GM13977 (cell line): ENCODE results near the gene PRDX3.
"Not testable (repeated sequence)": the region's sequence is repeated elsewhere in the genome, so short reads cannot be mapped to it uniquely, and the experiment has no call there.

Experiments used
- DNase-seq: peaks from one replicate; pipeline ENCODE4 v3.0.0; 2012; ENCODE audit warnings: low spot score
- CTCF ChIP-seq: IDR thresholded peaks from 2 replicates; pipeline ENCODE4 v1.5.1; 2012; ENCODE audit warnings: mild to moderate bottlenecking, control low read depth; ENCODE audit not compliant: insufficient read depth; ENCODE audit errors: extremely low read depth, missing control alignments
- in situ Hi-C: fragments of 300-500 bp; cut with MboI; formaldehyde crosslinking; loops from one replicate; pipeline ENCODE4 v1.12.0; 2022; ENCODE audit warnings: low sequenced_read_pairs, low pct_unique_long_range_greater_than_20kb, mixed read lengths, inconsistent platforms; ENCODE audit not compliant: unreplicated experiment

Gene PRDX3

DNA sequence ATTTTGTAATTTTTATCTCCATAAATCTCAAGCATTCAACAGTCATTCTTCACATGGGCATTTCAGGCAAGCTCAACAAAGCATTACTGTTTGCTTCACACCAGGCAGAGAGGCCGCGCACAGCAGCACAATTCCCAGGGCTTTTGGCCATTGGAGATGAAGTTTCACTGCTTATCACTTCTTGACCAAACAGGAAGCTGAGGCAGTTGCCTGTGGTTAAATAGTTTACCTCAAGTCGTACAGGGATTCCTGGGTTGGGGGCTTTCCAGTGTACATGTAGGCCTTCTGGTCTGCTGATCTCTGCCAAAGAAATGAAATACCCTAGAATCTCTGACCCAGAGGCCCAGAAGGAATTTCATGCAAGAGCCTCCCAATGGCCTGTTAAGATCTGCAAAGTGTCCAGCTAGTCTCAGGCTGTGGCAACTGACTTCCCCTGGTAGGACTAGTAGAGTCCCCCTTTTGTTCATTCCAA lies 11.2 kb upstream of the PRDX3 start:
- in situ Hi-C loops, result no loop called here
- no peak for TF ChIP-seq CTCF
- DNase-seq, result peak; percentile 40

DNA sequence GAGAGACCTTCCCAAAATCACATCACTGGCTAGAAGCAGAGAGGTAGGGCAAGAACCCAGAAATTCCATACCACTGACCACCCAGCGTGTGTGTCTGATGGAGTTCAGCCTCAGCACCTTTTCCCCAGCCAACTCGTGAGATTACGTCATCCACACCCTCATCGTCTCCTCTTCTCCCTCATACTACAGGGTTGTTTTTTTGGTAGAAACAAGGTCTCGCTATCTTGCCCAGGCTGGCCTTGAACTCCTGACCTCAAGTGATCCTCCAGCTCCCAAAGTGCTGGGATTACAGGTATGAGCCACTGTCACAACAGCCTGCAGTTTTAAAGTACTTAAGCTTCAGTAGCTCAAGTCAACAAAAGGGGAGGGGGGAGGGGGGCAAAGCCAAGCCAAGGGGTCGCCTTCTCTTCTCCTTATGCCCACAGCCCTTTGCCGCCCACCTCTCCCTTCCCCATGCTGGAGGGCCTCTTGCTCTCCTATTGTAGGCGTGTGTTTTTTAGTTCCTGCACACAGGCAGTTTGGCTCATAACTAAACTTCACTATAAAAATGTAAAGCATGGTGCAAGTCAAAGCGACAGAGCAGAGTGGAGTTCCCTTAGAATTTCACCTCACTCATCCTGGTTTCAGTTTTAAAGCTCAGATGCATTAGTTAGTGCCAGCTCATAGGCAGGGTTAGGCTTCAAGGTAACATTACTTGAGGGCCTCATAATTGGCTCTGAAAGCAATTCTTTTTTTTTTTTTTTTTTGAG lies 5.2 kb upstream of the PRDX3 start:
- in situ Hi-C loops, result no loop called here
- no peak for DNase-seq
- no peak for TF ChIP-seq CTCF

- DNase-seq, in situ Hi-C loops: not testable (repeated sequence)
These were observed 2.3 kb upstream of the PRDX3 start for GRCh38 chr10:119180850-119181400.

GRCh38 chr10:119177708-119178371 lies 772 bp downstream of the PRDX3 start:
- no peak for DNase-seq
- in situ Hi-C loops, result no loop called here
- TF ChIP-seq CTCF, result no peak

GRCh38 chr10:119176166-119176565 lies 2.4 kb downstream of the PRDX3 start:
- no peak for TF ChIP-seq CTCF
- in situ Hi-C loops, result no loop called here
- no peak for DNase-seq

- TF ChIP-seq CTCF, result no peak
- DNase-seq, result no peak
- in situ Hi-C loops, result no loop called here
These were observed 4.5 kb downstream of the PRDX3 start for GRCh38 chr10:119174109-119174508.

GRCh38 chr10:119167041-119167440 lies 11.6 kb downstream of the PRDX3 start:
- TF ChIP-seq CTCF, result no peak
- in situ Hi-C loops, result no loop called here

More at GRCh38 chr10:119167041-119167440, 11.6 kb downstream of the PRDX3 start:
- DNase-seq, result no peak
